Measurements from ENCODE around the gene DZIP1L. TPM values are rescaled to one million over a fixed set of nuclear protein-coding genes. Genes with fewer than 3 reads are reported as not detected.
"Not testable (repeated sequence)": the region's sequence is repeated elsewhere in the genome, so short reads cannot be mapped to it uniquely, and the experiment has no call there.

The DZIP1L gene
- total RNA-seq, 1 experiment from 2014 or later, result 16.5 TPM

DNA sequence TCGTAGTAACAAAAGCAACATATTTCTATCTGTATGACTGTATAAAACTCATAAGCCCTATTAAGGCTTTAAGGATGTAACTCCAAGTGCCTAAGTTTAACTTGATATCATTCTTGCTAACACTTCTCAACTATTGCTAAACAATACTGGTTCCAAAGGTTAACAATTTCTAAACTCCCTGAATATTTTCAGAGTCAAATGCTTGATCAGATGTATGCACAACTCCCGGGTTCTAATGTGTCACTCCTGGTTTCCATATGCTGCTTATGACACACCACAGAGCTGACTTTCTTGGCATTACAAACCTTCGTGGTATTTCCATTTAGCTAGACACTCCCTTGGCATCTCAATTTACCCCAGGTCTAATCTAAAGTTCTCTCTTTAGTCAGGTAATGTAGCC, 26.3 kb downstream of the DZIP1L start:
- H3K27ac Mint-ChIP-seq (ENCODE audit: unreplicated experiment), result no peak overlapping the region
- TF ChIP-seq, protein P1, sequence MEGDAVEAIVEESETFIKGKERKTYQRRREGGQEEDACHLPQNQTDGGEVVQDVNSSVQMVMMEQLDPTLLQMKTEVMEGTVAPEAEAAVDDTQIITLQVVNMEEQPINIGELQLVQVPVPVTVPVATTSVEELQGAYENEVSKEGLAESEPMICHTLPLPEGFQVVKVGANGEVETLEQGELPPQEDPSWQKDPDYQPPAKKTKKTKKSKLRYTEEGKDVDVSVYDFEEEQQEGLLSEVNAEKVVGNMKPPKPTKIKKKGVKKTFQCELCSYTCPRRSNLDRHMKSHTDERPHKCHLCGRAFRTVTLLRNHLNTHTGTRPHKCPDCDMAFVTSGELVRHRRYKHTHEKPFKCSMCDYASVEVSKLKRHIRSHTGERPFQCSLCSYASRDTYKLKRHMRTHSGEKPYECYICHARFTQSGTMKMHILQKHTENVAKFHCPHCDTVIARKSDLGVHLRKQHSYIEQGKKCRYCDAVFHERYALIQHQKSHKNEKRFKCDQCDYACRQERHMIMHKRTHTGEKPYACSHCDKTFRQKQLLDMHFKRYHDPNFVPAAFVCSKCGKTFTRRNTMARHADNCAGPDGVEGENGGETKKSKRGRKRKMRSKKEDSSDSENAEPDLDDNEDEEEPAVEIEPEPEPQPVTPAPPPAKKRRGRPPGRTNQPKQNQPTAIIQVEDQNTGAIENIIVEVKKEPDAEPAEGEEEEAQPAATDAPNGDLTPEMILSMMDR (IDR thresholded peaks at IDR 0.05; ENCODE audit: unreplicated experiment), result no peak
- H3K4me1 Mint-ChIP-seq (ENCODE audit: low read depth, unreplicated experiment), result peaks cover 28% of the 10 kb centered on the region
- intact Hi-C loops (cut with micrococcal nuclease; ENCODE audit: unreplicated experiment), result no loop called here
- no peak for DNase-seq
- H3K27me3 Mint-ChIP-seq (ENCODE audit: unreplicated experiment), result no peaks in the 10 kb centered on the region
- peaks cover 3% of the 10 kb centered on the region for H3K9me3 Mint-ChIP-seq (ENCODE audit: low read depth, unreplicated experiment)
- H3K4me3 Mint-ChIP-seq (ENCODE audit: low read depth, unreplicated experiment), result no peak overlapping the region
- no TSS peak for BruUV-seq (replicated peaks)
- CTCF ChIA-PET, result interaction anchor here (1.0 kb wide), 1 partner anchor 30 kb away, joined by 3 read pairs; no protein-coding TSS in a partner anchor
- no peaks in the 10 kb centered on the region for H3K36me3 Mint-ChIP-seq (ENCODE audit: insufficient read depth, unreplicated experiment)

DNA sequence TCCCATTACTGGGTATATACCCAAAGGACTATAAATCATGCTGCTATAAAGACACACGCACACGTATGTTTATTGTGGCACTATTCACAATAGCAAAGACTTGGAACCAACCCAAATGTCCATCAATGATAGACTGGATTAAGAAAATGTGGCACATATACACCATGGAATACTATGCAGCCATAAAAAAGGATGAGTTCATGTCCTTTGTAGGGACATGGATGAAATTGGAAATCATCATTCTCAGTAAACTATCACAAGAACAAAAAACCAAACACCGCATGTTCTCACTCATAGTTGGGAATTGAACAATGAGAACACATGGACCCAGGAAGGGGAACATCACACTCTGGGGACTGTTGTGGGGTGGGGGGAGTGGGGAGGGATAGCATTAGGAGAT, 29.7 kb downstream of the DZIP1L start:
- DNase-seq; H3K36me3 Mint-ChIP-seq (ENCODE audit: insufficient read depth, unreplicated experiment); H3K4me3 Mint-ChIP-seq (ENCODE audit: low read depth, unreplicated experiment); H3K27ac Mint-ChIP-seq (ENCODE audit: unreplicated experiment); H3K27me3 Mint-ChIP-seq (ENCODE audit: unreplicated experiment); H3K9me3 Mint-ChIP-seq (ENCODE audit: low read depth, unreplicated experiment); intact Hi-C loops (cut with micrococcal nuclease; ENCODE audit: unreplicated experiment); BruUV-seq (replicated peaks): not testable (repeated sequence)
- CTCF ChIA-PET, result interaction anchor here (0.6 to 1.1 kb wide), 2 partner anchors 30 to 496 kb away, joined by 3 to 4 read pairs; partner anchors contain the start of gene DZIP1L
- peaks cover 42% of the 10 kb centered on the region for H3K4me1 Mint-ChIP-seq (ENCODE audit: low read depth, unreplicated experiment)

DNA sequence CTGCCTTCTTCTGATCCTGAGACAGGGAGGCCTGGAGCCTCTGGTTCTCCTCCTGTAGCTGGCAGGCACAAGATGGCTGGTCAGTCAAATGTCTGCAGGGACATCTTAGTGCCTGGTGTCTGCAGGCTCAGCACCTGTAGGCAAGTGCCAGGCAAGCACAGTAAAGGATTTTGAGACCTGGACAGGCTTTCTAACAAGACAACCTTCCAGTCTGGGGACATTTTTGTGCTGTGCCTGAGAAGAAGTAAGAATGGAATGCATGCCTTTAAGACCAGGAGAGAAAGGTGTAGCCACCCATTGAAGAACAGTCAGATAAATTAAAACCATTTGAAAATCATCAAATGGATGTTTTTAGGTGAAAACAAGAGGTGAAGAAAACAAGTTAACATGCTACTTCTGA, 31.2 kb downstream of the DZIP1L start:
- H3K27ac Mint-ChIP-seq (ENCODE audit: unreplicated experiment), result no peak overlapping the region

DNA sequence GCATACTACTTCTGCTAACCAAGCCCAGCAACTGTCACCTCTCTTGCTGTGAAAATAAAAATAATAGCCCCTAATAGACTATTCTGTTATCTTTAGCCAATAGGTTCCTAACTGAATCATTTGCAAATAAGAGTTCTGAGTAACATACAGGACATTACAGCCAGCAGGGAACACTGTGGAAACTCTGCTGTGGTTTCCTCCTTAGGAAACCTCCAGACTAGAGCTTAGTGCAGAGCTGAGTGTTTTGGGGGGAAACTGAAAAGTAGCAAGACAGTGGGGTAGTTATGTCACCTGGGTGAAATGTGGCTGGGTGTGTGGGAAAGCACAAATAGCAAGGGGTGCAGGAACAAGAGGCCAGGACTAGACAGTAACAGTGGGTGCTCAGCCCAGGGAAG, 32.4 kb downstream of the DZIP1L start:
- CTCF ChIA-PET, result interaction anchor here (0.9 to 1.9 kb wide), 7 partner anchors 14 to 36 kb away, joined by 3 to 20 read pairs (median 6); partner anchors contain the start of gene DZIP1L
- DNase-seq, result no peak
- TF ChIP-seq, protein P1 (IDR thresholded peaks at IDR 0.05; ENCODE audit: unreplicated experiment), result no peak
- Mint-ChIP-seq H3K27me3 (ENCODE audit: unreplicated experiment) (no peaks in the 10 kb centered on the region), H3K27ac (ENCODE audit: unreplicated experiment) (peak overlapping the region; percentile 50), H3K4me1 (ENCODE audit: low read depth, unreplicated experiment) (peaks cover 24% of the 10 kb centered on the region), H3K9me3 (ENCODE audit: low read depth, unreplicated experiment) (no peaks in the 10 kb centered on the region), H3K4me3 (ENCODE audit: low read depth, unreplicated experiment) (peak overlapping the region; percentile 12), H3K36me3 (ENCODE audit: insufficient read depth, unreplicated experiment) (peaks cover 7% of the 10 kb centered on the region)
- intact Hi-C loops (cut with micrococcal nuclease; ENCODE audit: unreplicated experiment), result loop anchor here (5.0 kb wide), 1 partner anchor 34 kb away; the partner anchor contains the start of gene DZIP1L
- BruUV-seq (replicated peaks), result no TSS peak

More for the DNA sequence above, 31.2 kb downstream of the DZIP1L start:
- TF ChIP-seq, protein P1 (IDR thresholded peaks at IDR 0.05; ENCODE audit: unreplicated experiment), result no peak
- no peak overlapping the region for H3K4me3 Mint-ChIP-seq (ENCODE audit: low read depth, unreplicated experiment)
- intact Hi-C loops (cut with micrococcal nuclease; ENCODE audit: unreplicated experiment), result loop anchor here (5.0 kb wide), 1 partner anchor 33 kb away; the partner anchor contains the start of gene DZIP1L
- no peaks in the 10 kb centered on the region for H3K9me3 Mint-ChIP-seq (ENCODE audit: low read depth, unreplicated experiment)
- H3K36me3 Mint-ChIP-seq (ENCODE audit: insufficient read depth, unreplicated experiment), result peaks cover 7% of the 10 kb centered on the region
- CTCF ChIA-PET, result no interaction called here
- H3K4me1 Mint-ChIP-seq (ENCODE audit: low read depth, unreplicated experiment), result peaks cover 35% of the 10 kb centered on the region
- BruUV-seq (replicated peaks), result no TSS peak
- H3K27me3 Mint-ChIP-seq (ENCODE audit: unreplicated experiment), result no peaks in the 10 kb centered on the region
- no peak for DNase-seq

Data from Calu3 (cell line).